Pancreas (tissue), 10 donors: ENCODE data around the gene TBKBP1. TPM values are rescaled to one million over a fixed set of nuclear protein-coding genes. Genes with fewer than 3 reads are reported as not detected.

Source experiments
- ATAC-seq, 4 donors: fragments of 200-7000 bp; cut with Tn5 transposase; one replicate each; pipeline versions ENCODE4 v1.8.0 to v1.9.1; 2020; ENCODE audit warnings: mild to moderate bottlenecking in 4 of 4, moderate library complexity in 4 of 4
- DNase-seq, 6 donors: peaks; one replicate each; pipeline ENCODE4 v3.0.0-alpha.2; 2020
- FAIRE-seq: peaks from 2 replicates; lab custom pipeline; 2012; peaks lifted over from hg19 to GRCh38; lab: Jason Lieb, UNC
- H3K27ac ChIP-seq, 4 donors: fragments of 200-600 bp; sonication (generic); 1 replicate in 3 of 4; 2 replicates in 1 of 4; pipeline versions ENCODE4 v1.5.0 to v1.8.0; 2020
- H3K27me3 ChIP-seq, 4 donors: fragments of 200-600 bp; one replicate each; pipeline ENCODE4 v1.8.0; 2021
- H3K36me3 ChIP-seq, 3 donors: fragments of 200-600 bp; sonication (generic) in 1 of 3; one replicate each; pipeline versions ENCODE4 v1.5.0 to v1.8.0; 2020 to 2021
- H3K4me1 ChIP-seq, 3 donors: fragments of 200-600 bp; one replicate each; pipeline ENCODE4 v1.8.0; 2021
- H3K4me3 ChIP-seq, 4 donors: fragments of 200-600 bp; sonication (generic) in 2 of 4; one replicate each; pipeline versions ENCODE4 v1.5.0 to v1.8.0; 2020 to 2021
- H3K9me3 ChIP-seq, 4 donors: fragments of 200-600 bp; one replicate each; pipeline ENCODE4 v1.8.0; 2021
- WGBS, 2 donors: extraction: QIAGEN DNeasy Blood & Tissue Kit; methylation state at CpG; one replicate each; pipeline ENCODE4 v1.1.7; 2013; 5-methylcytosine and 5-hydroxymethylcytosine counted together
- intact Hi-C, 3 donors: fragments of 100-400 bp; cut with DNase I; formaldehyde crosslinking; loops; one replicate each; pipeline versions ENCODE4 v1.11.1 to v1.14.2; 2022
- polyA plus RNA-seq, 2 donors: library from polyadenylated mRNA; stranded (reverse); fragments of 200-250 nt; gene quantifications; one replicate each; pipeline ENCODE4 v1.2.3, GENCODE V29; 2013
- total RNA-seq, 6 donors: library from RNA; stranded (reverse); fragmentation: NEBNext Ultra II Directional in 4 of 6; extraction: Animal tissue kit (Norgen Biotek cat#: 25700) in 4 of 6; gene quantifications; one replicate each; pipeline versions ENCODE4 v1.2.1 to v1.2.4, GENCODE V29; 2021 to 2023
- TF ChIP-seq, protein P1 (sequence below), 4 donors: fragments of 200-600 bp; sonication (generic) in 3 of 4; IDR thresholded peaks; one replicate each; pipeline versions ENCODE4 v1.5.0 to v1.8.0; 2021; ENCODE audit warnings: antibody characterized with exemption in 4 of 4
- donor health status: healthy with polysubstance abuse.
- donor health status: DM: no; HTN: no; CAD: no; lungs with moderate emphysema.
- donor health status: DM: no; HTN: no; CAD: no.
- donor health status: control.
- donor health status: control.
- donor health status: Bipolar disorder and iron deficiency.
- donor health status: DM: yes; HTN: yes; CAD: no.
- donor health status: DM: no; HTN: no; CAD: no.
- donor health status: DM: no; HTN: no; CAD: no.
- donor health status: DM: yes; HTN: yes; CAD: no.

TBKBP1 gene
- total and polyA plus RNA-seq, 8 donors: 4.7 to 21.2 (median 6.4) TPM

DNA sequence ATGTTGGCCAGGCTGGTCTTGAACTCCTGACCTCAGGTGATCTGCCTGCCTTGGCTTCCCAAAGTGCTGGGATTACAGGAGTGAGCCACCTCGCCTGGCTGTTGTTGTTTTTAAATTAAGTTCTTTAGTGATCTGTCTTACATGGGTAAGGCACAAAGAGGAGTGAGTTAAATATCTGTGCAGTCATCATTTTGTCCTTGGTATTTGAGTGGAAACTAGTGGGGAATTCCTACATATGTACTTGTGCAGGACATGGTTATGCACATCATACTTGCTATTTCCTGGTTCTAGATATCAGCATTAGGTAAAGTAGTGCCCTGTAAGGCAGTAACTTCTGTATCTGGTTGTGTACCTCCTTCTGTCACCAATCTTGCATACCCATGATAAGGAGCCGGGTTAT, 40.5 kb upstream of the TBKBP1 start:
- ATAC-seq: no peak
- peaks cover 11 to 48% (median 25%) of the 10 kb centered on the region in 3 donors for H3K36me3 ChIP-seq
- TF ChIP-seq, protein P1, sequence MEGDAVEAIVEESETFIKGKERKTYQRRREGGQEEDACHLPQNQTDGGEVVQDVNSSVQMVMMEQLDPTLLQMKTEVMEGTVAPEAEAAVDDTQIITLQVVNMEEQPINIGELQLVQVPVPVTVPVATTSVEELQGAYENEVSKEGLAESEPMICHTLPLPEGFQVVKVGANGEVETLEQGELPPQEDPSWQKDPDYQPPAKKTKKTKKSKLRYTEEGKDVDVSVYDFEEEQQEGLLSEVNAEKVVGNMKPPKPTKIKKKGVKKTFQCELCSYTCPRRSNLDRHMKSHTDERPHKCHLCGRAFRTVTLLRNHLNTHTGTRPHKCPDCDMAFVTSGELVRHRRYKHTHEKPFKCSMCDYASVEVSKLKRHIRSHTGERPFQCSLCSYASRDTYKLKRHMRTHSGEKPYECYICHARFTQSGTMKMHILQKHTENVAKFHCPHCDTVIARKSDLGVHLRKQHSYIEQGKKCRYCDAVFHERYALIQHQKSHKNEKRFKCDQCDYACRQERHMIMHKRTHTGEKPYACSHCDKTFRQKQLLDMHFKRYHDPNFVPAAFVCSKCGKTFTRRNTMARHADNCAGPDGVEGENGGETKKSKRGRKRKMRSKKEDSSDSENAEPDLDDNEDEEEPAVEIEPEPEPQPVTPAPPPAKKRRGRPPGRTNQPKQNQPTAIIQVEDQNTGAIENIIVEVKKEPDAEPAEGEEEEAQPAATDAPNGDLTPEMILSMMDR (IDR thresholded peaks at IDR 0.05): no peak
- WGBS, 2 donors: 40 to 49% methylated on average over 2 of the region's 2 CpGs
- no peak for FAIRE-seq
- intact Hi-C loops: no loop called here
- H3K27me3 ChIP-seq: no peaks in the 10 kb centered on the region
- H3K4me3 ChIP-seq: no peak overlapping the region
- H3K9me3 ChIP-seq: no peaks in the 10 kb centered on the region
- H3K27ac ChIP-seq: no peak overlapping the region
- H3K4me1 ChIP-seq: peaks cover 0 to 35% (median 10%) of the 10 kb centered on the region in 3 donors
- no peak for DNase-seq

DNA sequence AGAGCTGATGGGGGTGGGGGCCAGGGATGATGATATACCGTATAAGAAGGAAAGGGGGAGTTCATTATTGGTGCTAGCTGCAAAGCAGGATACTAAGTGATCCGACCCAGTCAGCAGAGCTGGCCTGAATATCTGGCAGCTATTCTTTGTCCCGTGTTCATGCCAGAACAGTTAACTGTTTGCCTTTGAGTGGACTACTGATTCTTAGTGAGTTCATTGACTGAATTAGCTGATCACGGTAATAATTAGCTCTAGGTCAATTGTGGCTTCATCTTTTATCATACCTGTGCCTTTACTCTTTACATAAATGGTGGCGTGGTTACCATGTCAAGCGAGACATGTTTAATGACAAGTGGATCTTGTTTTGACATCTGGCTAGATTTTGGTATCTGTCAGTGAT, 39.0 kb upstream of the TBKBP1 start:
- TF ChIP-seq, protein P1 (IDR thresholded peaks at IDR 0.05): no peak
- DNase-seq (peak in 1 of 6 donors; percentile 33), ATAC-seq (no peak), FAIRE-seq (no peak)
- Histone ChIP-seq H3K36me3 (peaks cover 15 to 64% (median 39%) of the 10 kb centered on the region in 3 donors), H3K4me1 (peaks cover 0 to 29% (median 10%) of the 10 kb centered on the region in 3 donors), H3K27me3 (no peaks in the 10 kb centered on the region), H3K9me3 (no peaks in the 10 kb centered on the region), H3K27ac (no peak overlapping the region), H3K4me3 (no peak overlapping the region)
- intact Hi-C loops: no loop called here
- 20 to 21% methylated on average over 6 of the region's 6 CpGs for WGBS, 2 donors

DNA sequence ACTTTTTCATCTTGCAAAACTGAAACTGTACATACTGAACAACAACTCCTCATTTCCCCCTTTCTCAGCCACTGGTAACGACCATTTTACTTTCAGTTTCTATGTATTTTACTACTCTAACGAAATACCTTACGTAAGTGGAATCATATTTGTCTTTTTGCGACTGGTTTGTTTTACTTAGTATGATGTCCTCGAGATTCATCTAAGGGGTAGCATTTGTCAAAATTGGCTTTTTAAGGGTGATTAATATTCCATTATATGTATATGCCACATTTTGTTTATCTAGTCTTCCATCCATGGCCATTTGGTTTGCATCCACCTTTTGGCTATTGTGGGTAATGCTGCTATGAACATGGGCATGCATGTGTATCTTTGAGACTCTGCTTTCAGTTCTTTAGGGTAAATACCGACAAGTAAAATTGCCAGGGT, 33.9 kb upstream of the TBKBP1 start:
- no peaks in the 10 kb centered on the region for H3K27me3 ChIP-seq
- intact Hi-C loops: no loop called here
- no peak for DNase-seq
- peaks cover 10 to 77% (median 51%) of the 10 kb centered on the region in 3 donors for H3K36me3 ChIP-seq
- 80% methylated on average over 6 of the region's 6 CpGs for WGBS, 2 donors
- peak overlapping the region in 1 of 4 donors; percentile 26 for H3K27ac ChIP-seq
- TF ChIP-seq, protein P1 (IDR thresholded peaks at IDR 0.05): no peak
- ATAC-seq: peak in 1 of 4 donors; percentile 31
- FAIRE-seq: no peak
- H3K4me3 ChIP-seq: no peak overlapping the region
- peaks cover 0 to 3% (median 0%) of the 10 kb centered on the region in 3 donors for H3K4me1 ChIP-seq
- no peaks in the 10 kb centered on the region for H3K9me3 ChIP-seq

DNA sequence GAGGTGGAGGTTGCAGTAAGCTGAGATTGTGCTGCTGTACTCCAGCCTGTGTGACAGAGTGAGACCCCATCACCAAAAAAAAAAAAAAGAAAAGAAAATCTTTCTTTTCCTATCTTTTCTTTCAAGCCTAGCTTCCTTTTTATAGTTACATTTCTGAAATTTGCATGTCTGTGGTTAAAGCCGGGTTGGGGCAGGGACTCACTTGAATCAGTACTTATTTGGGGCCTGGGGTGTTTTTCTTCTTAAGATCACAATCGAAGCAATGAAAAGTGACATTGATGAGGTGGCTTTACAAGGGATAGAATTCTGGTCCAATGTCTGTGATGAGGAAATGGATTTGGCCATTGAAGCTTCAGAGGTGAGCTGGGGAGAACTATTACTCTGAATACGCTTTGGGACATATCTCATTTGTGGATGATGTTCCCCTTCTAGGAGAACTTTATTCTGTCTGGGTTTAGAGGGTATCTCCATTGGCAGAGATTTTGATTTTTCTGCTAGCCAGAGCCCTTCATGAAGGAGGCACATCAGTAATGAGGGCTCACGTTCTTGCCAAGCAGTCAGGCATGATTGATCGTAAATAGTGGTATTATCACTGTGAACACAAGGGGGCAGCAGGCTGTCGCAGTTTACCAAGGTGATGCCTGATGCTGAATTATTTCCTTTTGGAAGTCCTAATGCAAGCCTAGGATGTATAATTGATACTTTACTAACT, 29.9 kb upstream of the TBKBP1 start:
- DNase-seq (peak in 4 of 6 donors; percentile 29 to 62 (median 34)), ATAC-seq (peak; percentile 79 to 96 (median 90)), FAIRE-seq (no peak)
- no peaks in the 10 kb centered on the region for H3K4me1 ChIP-seq
- H3K27ac ChIP-seq: no peak overlapping the region
- no peaks in the 10 kb centered on the region for H3K9me3 ChIP-seq
- intact Hi-C loops: no loop called here
- H3K36me3 ChIP-seq: peaks cover 2 to 81% (median 42%) of the 10 kb centered on the region in 3 donors
- WGBS, 2 donors: 38 to 43% methylated on average over 6 of the region's 6 CpGs
- no peak overlapping the region for H3K4me3 ChIP-seq
- TF ChIP-seq, protein P1 (IDR thresholded peaks at IDR 0.05): peak; percentile 29 to 65 (median 48)
- H3K27me3 ChIP-seq: no peaks in the 10 kb centered on the region

DNA sequence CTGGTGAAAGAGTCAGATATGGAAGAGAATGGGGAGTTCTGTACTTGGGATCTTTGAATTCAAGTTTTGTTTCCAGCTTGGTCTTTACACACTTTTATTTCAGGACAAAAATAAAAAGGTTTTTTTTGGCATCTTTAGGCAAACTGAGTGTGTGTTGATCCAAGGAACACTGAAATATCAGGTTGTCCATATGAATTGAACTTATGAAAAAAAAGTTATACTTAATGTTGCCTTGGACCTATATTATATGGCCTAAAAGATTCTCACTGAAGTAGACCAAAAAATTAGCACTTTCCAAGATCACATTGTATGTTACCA, 29.4 kb upstream of the TBKBP1 start:
- intact Hi-C loops: no loop called here
- Histone ChIP-seq H3K4me3 (no peak overlapping the region), H3K36me3 (peaks cover 7 to 81% (median 39%) of the 10 kb centered on the region in 3 donors), H3K4me1 (no peaks in the 10 kb centered on the region), H3K27ac (no peak overlapping the region), H3K27me3 (no peaks in the 10 kb centered on the region), H3K9me3 (no peaks in the 10 kb centered on the region)
- FAIRE-seq (no peak), DNase-seq (no peak), ATAC-seq (no peak)
- TF ChIP-seq, protein P1 (IDR thresholded peaks at IDR 0.05): peak in 1 of 4 donors; percentile 3
